Measurements from ENCODE around the gene CMTM5. TPM values are rescaled to one million over a fixed set of nuclear protein-coding genes. Genes with fewer than 3 reads are reported as not detected.

The CMTM5 gene
- polyA plus RNA-seq, 1 of the 3 experiments (the other 2 are of a cell fraction): 0.13 TPM

- WGBS (ENCODE audit: low lambda C conversion rate): 53% methylated on average over 2 of the region's 11 CpGs
- peak; percentile 63 for DNase-seq
Measured at GRCh38 chr14:23360496-23360895, 16.4 kb upstream of the CMTM5 start.

GRCh38 chr14:23361320-23361719 is 15.5 kb upstream of the CMTM5 start:
- H3F3A ChIP-seq (replicated peaks; ENCODE audit: insufficient read depth): no peaks in the 10 kb centered on the region
- no peaks in the 10 kb centered on the region for H3K27me3 ChIP-seq (ENCODE audit: insufficient read depth)
- no peak overlapping the region for H3K27ac ChIP-seq (ENCODE audit: low read depth in 2 of 2, low read length in 1 of 2)
- POLR2A ChIA-PET: interaction anchor here (0.7 to 1.1 kb wide), 2 partner anchors 9 to 32 kb away, joined by 3 to 4 read pairs; partner anchors contain the start of gene SLC22A17
- peaks cover 6% of the 10 kb centered on the region; the same call in 1 of the 2 replicates for H3K79me2 ChIP-seq (ENCODE audit: insufficient read depth)
- CTCF ChIA-PET: interaction anchor here (0.7 to 6.4 kb wide), 8 partner anchors 7 to 34 kb away, joined by 3 to 42 read pairs (median 4); partner anchors contain the start of gene SLC22A17
- no peak for DNase-seq
- H4K20me1 ChIP-seq (ENCODE audit: insufficient read depth): no peaks in the 10 kb centered on the region
- H2AFZ ChIP-seq (ENCODE audit: low read depth): no peak overlapping the region
- peaks cover 0 to 8% of the 10 kb centered on the region in 2 experiments; a peak in 2 of 4 replicates for H3K4me1 ChIP-seq (ENCODE audit: control insufficient read depth in 1 of 2, insufficient read depth in 2 of 2, low read depth in 1 of 2, low read length in 1 of 2)
- H3K9me3 ChIP-seq: no peaks in the 10 kb centered on the region
- H3K4me2 ChIP-seq: no peak overlapping the region
- TF ChIP-seq YY1 (IDR thresholded peaks at IDR 0.05; ENCODE audit: low read depth) (no peak), JUND (IDR thresholded peaks at IDR 0.05) (no peak), USF1 (IDR thresholded peaks at IDR 0.05; ENCODE audit: borderline replicate concordance, low read depth) (no peak), SMC3 (IDR thresholded peaks at IDR 0.05; ENCODE audit: low read depth, low read length) (no peak), SIN3A (IDR thresholded peaks at IDR 0.05; ENCODE audit: borderline replicate concordance, low read depth, low read length) (no peak), MAX (IDR thresholded peaks at IDR 0.05; ENCODE audit: low read depth) (no peak), RCOR1 (IDR thresholded peaks at IDR 0.05; ENCODE audit: low read length) (no peak), TAF1 (IDR thresholded peaks at IDR 0.05; ENCODE audit: borderline replicate concordance, low read depth, low read length) (no peak), GATA2 (CRISPR knock-in tag; IDR thresholded peaks at IDR 0.05) (no peak)
- no peak overlapping the region for H3K4me3 ChIP-seq (ENCODE audit: low read depth in 2 of 2, low read length in 1 of 2)
- no peak overlapping the region for H3K9ac ChIP-seq
- H3K9me2 ChIP-seq: no peaks in the 10 kb centered on the region
- peaks cover 0 to 2% of the 10 kb centered on the region in 2 experiments for H3K36me3 ChIP-seq (replicated peaks in 1 of 2; ENCODE audit: control insufficient read depth in 1 of 2, insufficient read depth in 2 of 2, low read length in 1 of 2)

More at GRCh38 chr14:23360496-23360895, 16.4 kb upstream of the CMTM5 start:
- Histone ChIP-seq H3K27ac (ENCODE audit: low read depth in 2 of 2, low read length in 1 of 2) (no peak overlapping the region; a peak in 1 of 4 replicates), H3K4me2 (no peak overlapping the region), H3K36me3 (replicated peaks in 1 of 2; ENCODE audit: control insufficient read depth in 1 of 2, insufficient read depth in 2 of 2, low read length in 1 of 2) (peaks cover 0 to 2% of the 10 kb centered on the region in 2 experiments), H3F3A (replicated peaks; ENCODE audit: insufficient read depth) (no peaks in the 10 kb centered on the region), H3K4me1 (ENCODE audit: control insufficient read depth in 1 of 2, insufficient read depth in 2 of 2, low read depth in 1 of 2, low read length in 1 of 2) (peaks cover 0 to 8% of the 10 kb centered on the region in 2 experiments; a peak in 2 of 4 replicates), H3K9ac (no peak overlapping the region), H3K79me2 (ENCODE audit: insufficient read depth) (peaks cover 6% of the 10 kb centered on the region; the same call in 1 of the 2 replicates), H3K9me3 (no peaks in the 10 kb centered on the region), H2AFZ (ENCODE audit: low read depth) (no peak overlapping the region), H3K9me2 (no peaks in the 10 kb centered on the region), H3K27me3 (ENCODE audit: insufficient read depth) (no peaks in the 10 kb centered on the region), H4K20me1 (ENCODE audit: insufficient read depth) (no peaks in the 10 kb centered on the region), H3K4me3 (ENCODE audit: low read depth in 2 of 2, low read length in 1 of 2) (no peak overlapping the region)
- TF ChIP-seq TAF1 (IDR thresholded peaks at IDR 0.05; ENCODE audit: borderline replicate concordance, low read depth, low read length): no peak
- ChIA-PET POLR2A (interaction anchor here (1.1 to 1.2 kb wide), 4 partner anchors 8 to 58 kb away, joined by 4 read pairs; partner anchors contain the start of genes PABPN1 and SLC22A17), CTCF (interaction anchor here (1.0 to 6.4 kb wide), 6 partner anchors 15 to 37 kb away, joined by 3 to 42 read pairs (median 6); no protein-coding TSS in a partner anchor)

- ChIA-PET POLR2A (interaction anchor here (0.7 to 1.1 kb wide), 3 partner anchors 9 to 33 kb away, joined by 3 to 8 read pairs (median 4); partner anchors contain the start of gene SLC22A17), CTCF (interaction anchor here (0.7 to 6.4 kb wide), 8 partner anchors 8 to 66 kb away, joined by 3 to 42 read pairs (median 4); partner anchors contain the start of gene SLC22A17)
- H3K27ac ChIP-seq (ENCODE audit: low read depth in 2 of 2, low read length in 1 of 2): no peak overlapping the region
- H3K9me3 ChIP-seq: no peaks in the 10 kb centered on the region
- DNase-seq: no peak
- H4K20me1 ChIP-seq (ENCODE audit: insufficient read depth): no peaks in the 10 kb centered on the region
- WGBS (ENCODE audit: low lambda C conversion rate): 84% methylated on average over 6 of the region's 6 CpGs
- no peaks in the 10 kb centered on the region for H3K27me3 ChIP-seq (ENCODE audit: insufficient read depth)
- TF ChIP-seq RXRA (IDR thresholded peaks at IDR 0.05; ENCODE audit: borderline replicate concordance, low read depth) (no peak), PBX3 (IDR thresholded peaks at IDR 0.05) (no peak), GABPA (IDR thresholded peaks at IDR 0.05; ENCODE audit: low read depth) (no peak), TEAD4 (IDR thresholded peaks at IDR 0.05; ENCODE audit: borderline replicate concordance, insufficient read depth) (no peak)
- no peak overlapping the region for H3K9ac ChIP-seq
- H3K4me2 ChIP-seq: no peak overlapping the region
- H2AFZ ChIP-seq (ENCODE audit: low read depth): no peak overlapping the region
- peaks cover 6% of the 10 kb centered on the region; the same call in 1 of the 2 replicates for H3K79me2 ChIP-seq (ENCODE audit: insufficient read depth)
- H3K4me1 ChIP-seq (ENCODE audit: control insufficient read depth in 1 of 2, insufficient read depth in 2 of 2, low read depth in 1 of 2, low read length in 1 of 2): peaks cover 0 to 11% of the 10 kb centered on the region in 2 experiments; a peak in 2 of 4 replicates
- no peaks in the 10 kb centered on the region for H3K9me2 ChIP-seq
- no peak overlapping the region for H3K4me3 ChIP-seq (ENCODE audit: low read depth in 2 of 2, low read length in 1 of 2)
- H3F3A ChIP-seq (replicated peaks; ENCODE audit: insufficient read depth): no peaks in the 10 kb centered on the region
- H3K36me3 ChIP-seq (replicated peaks in 1 of 2; ENCODE audit: control insufficient read depth in 1 of 2, insufficient read depth in 2 of 2, low read length in 1 of 2): peaks cover 0 to 2% of the 10 kb centered on the region in 2 experiments
Measured at GRCh38 chr14:23361763-23362162, 15.1 kb upstream of the CMTM5 start.
